GM21737 (cell line): ENCODE results near the gene NEURL1B.
"Not testable (repeated sequence)": the region's sequence is repeated elsewhere in the genome, so short reads cannot be mapped to it uniquely, and the experiment has no call there.

Experiments used
- ATAC-seq: cut with Tn5 transposase; IDR thresholded peaks from one replicate; pipeline ENCODE4 v1.9.1; 2021; ENCODE audit warnings: mild to moderate bottlenecking, moderate library complexity; ENCODE audit not compliant: unreplicated experiment

The NEURL1B gene

DNA sequence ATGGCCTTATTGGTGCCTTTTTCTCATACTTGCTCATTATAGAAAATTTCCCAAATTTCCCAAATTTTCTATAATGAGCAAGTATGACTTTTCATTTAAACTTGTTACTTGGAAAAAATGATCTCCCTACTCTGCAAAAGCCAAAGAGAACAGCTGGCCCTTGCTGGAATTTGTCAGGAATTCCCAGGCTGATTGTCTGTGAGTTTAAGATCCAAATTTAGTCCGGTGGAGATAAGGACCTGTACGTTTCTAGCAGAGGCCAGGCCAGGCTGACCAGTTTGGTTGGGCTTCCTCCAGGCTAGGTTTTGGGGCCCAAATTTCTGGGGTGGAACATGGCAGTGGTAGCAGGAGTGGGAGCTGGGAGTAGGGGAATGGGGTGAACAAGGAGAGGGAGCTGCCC, 51.9 kb downstream of the NEURL1B start:
- ATAC-seq: no peak

- ATAC-seq: no peak
These were observed 53.0 kb downstream of the NEURL1B start for GRCh38 chr5:172694061-172694460.

- no peak for ATAC-seq
These were observed 53.5 kb downstream of the NEURL1B start for GRCh38 chr5:172694541-172694940.

DNA sequence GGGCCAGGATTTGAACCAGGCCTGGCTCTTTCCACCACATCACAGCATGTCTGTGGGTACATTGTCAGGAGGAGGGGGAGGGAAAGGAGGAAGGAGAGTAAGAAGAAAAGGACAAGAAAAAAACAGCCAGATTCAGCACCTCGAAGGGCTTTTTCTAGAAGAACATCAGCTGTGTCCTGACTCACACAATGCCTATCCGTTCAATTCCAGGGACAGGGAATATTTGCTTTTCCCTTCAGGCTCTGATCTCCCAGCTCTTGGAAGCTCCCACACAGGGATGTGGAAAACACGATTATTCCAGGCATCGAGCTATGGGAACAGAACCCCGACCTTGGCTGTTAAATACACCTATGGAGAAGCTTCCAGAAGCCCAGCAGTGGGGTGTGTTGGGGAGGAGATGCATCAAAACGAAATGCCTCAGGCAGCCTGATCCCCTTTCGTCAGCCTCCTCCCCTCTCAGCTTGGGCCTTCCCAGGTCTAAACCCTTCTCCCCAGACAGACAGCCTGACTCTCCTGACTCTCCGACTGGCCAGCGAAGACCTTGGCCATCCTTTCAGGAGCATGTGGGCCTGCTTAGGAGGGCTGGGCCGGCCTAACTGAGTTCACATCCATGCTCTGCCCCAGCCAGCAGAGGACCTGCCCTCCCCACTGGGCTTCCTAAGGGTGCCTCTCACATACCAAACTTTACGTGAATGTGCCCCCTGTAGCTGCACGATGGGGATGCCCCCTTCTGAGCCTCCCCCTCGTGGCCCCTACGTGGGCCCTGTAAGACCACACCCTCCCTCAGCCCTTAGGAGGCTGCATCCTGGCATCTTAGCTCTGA, 54.4 kb downstream of the NEURL1B start:
- ATAC-seq: no peak

DNA sequence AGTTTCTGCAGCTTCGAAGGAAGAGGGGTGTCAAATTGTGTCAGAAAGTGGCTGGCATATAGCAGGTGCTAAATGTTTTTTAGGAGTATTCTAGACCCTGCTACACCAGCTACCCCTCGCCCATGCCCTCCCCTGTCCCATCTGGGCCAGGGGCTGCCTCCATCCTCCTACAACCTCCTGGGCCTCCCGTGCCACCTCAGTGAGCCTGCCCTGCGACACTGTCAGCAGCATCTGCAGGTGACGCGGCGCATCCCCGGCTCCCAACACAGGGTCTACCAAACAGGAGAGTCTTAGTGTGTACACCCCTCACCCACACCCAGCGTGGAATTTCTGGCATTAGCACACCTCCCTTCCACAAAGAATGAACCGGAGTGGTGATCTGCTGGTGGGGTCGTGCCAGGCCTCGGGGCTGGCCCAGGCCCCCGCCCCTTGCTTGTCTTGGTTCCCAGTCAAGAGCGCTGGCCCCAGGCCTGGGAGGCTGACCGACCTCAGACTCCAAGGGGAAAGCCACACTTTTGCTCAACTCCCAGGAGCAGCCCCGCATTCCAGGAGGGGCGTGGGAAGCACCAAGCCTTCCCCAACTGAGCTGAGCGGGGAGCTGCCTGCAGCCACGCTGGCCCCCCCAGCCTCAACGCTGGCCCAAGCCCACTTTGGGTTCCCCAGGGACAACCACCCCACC, 55.2 kb downstream of the NEURL1B start:
- no peak for ATAC-seq

- peak; percentile 80 for ATAC-seq
These were observed 56.4 kb downstream of the NEURL1B start for GRCh38 chr5:172697123-172698121.

- no peak for ATAC-seq
These were observed 58.4 kb downstream of the NEURL1B start for GRCh38 chr5:172699423-172699822.

- no peak for ATAC-seq
These were observed 58.9 kb downstream of the NEURL1B start for GRCh38 chr5:172699999-172700364.

DNA sequence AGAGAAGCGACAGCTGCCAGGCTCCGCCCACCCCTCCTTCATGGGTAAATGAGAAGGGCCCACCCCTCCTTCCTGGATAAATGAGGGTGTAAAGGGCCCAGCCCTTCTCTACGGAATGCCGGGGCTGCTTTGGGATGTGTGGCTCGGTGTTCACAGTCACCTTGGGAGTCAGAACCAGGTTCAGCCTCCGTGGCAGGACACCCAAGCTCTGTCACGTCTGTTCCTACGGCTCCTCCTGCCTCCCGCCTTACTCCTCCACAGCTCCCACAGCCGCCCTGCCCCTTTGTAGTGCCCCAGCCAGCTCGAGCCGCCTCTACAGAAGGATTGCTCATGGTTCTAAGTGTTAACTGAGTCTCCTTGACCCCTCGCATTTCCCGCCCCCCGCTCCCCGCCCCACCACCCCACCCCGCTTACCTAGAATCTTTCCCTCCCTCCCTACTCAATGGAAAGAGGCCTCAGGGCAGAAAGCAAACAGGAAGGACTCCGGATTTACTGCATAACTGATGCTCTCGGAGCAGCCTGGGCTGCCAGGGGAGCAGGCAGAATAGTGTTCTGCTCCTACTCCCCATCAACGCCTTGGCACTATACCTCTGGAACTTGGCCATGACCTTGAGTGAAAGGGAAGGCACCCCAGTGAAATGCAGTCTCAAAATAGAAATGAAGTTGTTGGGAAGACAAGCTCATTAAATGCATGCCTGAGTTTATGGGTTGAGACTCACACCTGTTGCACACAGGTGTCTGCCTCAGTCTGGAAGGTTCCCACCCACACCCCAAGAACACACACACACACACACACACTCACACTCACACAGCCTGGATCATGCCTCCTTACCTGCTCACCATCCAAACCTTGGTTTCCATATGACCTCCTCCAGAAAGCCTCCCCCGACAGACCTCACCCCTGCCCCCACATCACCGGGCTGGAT, 59.6 kb downstream of the NEURL1B start:
- no peak for ATAC-seq

- ATAC-seq: no peak
These were observed 60.2 kb downstream of the NEURL1B start for GRCh38 chr5:172701291-172701656.

DNA sequence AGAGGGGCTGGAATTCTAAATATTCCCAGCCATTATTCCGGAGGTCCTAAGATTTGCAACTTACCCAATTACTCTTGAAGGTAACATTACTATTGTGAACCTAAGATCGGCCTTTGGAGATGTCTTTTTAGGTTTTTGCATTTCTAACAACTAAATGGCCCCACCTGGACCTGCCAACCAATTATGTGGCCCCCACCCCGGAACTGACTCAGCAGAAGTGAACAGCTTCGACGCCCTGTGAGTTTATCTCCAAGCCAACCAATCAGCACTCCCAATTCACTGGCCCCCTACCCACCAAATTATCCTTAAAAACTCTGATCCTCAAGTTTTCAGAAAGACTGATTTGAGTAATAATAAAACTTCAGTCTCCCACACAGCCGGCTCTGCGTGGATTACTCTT, 62.9 kb downstream of the NEURL1B start:
- ATAC-seq: no peak

DNA sequence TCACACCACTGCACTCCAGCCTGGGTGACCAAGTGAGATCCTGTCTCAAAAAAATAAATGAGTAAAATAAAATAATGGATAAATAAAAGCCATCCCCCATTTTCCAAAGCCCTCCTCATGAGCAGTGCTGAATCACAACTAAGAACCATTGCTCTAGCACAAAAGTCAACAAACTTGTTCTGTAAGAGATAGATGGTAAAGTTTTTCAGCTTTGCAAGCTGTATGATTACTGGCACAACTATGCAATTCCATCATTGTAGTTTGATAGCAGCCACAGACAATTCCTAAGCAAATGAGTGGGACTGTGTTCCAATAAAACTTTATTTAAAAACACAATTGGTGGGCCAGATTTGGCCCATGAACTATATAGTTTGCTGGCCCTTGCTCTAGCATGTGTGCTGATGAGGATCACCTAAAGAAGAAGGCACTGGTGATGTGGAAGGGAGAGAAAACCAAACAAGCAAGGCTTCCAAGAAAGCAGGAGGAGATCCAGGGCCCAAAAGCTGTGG, 64.6 kb downstream of the NEURL1B start:
- ATAC-seq: no peak

- no peak for ATAC-seq
These were observed 65.7 kb downstream of the NEURL1B start for GRCh38 chr5:172706796-172707195.

DNA sequence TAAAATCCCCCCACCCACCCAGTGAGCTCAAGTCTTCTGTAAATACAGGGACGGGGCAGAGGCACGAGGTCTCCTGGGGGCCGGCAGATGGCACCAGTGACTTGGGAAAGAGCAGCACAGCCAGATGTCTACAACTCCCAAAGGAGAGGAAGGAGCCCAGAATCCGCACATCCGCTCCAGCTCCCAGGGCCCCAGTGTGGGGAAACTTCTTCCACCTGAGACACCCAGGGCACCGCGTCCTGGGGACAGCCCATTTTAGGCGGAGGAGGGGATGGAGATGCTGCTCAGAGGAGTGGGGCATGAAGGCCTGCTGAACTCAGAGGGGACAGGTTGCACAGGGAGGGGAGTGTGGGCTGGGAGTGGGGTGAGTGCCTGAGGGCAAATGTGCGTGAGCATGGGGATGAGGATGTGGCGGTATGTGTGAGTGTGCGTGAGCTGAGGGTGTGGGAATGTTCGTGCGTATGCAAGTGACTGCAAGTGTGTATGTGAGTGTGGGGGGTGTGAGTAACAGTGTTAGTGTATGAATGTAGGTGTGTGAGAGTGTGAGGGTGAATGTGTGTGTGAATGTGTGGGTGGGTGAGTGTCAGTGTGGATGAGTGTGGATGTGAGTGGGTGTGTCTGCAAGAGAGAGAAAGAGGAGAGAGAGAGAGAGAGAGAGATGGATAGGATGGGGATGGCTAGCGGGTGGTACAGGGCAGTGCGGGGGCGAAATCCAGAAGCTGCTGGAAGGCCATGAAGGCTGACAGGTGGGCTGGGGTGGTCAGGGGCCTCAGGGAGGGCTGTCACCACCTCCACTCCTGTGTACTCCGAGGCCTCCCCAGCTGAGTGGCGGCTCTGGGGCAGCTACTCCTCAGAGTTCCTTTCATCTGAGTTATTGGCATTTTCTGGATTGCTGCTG, 66.5 kb downstream of the NEURL1B start:
- no peak for ATAC-seq

DNA sequence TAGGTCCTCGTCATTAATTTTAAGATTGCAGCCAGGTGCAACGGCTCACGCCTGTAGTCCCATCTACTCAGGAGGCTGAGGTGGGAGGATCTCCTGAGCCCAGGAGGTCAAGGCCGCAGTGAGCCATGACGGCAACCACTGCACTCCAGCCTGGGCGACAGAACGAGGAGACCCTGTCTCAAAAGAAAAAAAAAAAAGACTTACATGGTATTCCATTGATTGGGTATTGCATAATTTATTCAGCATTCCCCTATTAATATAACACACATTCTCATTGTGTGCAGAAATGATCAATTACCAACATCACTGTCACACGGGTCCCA, 67.1 kb downstream of the NEURL1B start:
- ATAC-seq: no peak

DNA sequence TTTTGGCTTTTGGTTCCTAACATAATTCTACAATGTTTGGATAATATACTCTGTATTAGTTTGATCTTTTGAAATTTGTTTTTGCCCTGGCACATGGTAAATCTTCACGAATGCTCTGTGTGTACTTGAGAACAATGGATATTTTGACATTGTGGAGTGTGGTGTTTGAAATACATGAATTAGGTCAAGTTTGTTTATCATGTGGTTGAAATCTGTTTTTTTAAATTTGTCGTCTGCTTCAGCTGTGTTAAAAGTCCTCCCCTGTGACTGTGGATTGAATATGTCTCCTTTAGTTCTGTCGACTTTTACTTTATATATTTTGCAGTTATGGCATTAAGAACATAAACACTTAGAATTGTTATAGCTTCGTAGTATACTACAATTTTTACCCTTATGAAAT, 69.6 kb downstream of the NEURL1B start:
- ATAC-seq: no peak

DNA sequence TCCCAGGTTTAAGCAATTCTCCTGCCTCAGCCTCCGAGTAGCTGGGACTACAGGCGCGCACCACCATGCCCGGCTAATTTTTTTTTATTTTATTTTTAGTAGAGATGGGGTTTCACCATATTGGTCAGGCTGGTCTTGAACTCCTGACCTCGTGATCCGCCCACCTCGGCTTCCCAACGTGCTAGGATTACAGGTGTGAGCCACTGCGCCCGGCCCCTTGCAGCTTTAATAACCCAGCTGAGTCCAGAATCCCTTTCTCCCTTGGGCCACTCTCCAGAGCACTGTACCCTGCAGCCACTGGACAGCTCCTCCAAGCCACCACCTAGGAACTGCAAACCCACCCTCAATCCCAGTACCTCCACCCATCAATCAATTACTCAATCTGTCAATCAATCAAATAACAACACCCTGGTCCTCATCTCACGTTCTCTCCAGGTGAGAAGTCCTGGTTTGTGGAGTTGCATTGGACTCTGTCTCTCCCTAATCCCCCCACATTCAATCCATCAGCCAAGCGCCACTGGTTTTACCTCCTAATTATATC, 70.3 kb downstream of the NEURL1B start:
- not testable (repeated sequence) for ATAC-seq

GRCh38 chr5:172712610-172713009, 71.5 kb downstream of the NEURL1B start:
- no peak for ATAC-seq
